Trophoblast cell (in vitro differentiated cells and primary cell): ENCODE measurements around the gene GALNT18.

Experiments used
- DNase-seq, 2 donors: peaks; one replicate each; pipeline ENCODE4 v3.0.0-alpha.2; 2016
- H2AFZ ChIP-seq: 2 replicates; pipeline ENCODE4 v1.6.1; 2013; ENCODE audit warnings: low read length, moderate library complexity, mild to moderate bottlenecking; ENCODE audit not compliant: insufficient read depth, poor library complexity
- H2AK5ac ChIP-seq: 2 replicates; pipeline ENCODE4 v1.6.1; 2013; ENCODE audit warnings: mild to moderate bottlenecking, low read length
- H2BK120ac ChIP-seq: 2 replicates; pipeline ENCODE4 v1.6.1; 2013; ENCODE audit warnings: low read length, mild to moderate bottlenecking, moderate library complexity; ENCODE audit not compliant: insufficient read depth, poor library complexity
- H2BK12ac ChIP-seq: 2 replicates; pipeline ENCODE4 v1.6.1; 2013; ENCODE audit warnings: mild to moderate bottlenecking, low read length, moderate library complexity
- H2BK5ac ChIP-seq: 2 replicates; pipeline ENCODE4 v1.6.1; 2013; ENCODE audit warnings: low read length, low read depth, moderate library complexity, mild to moderate bottlenecking; ENCODE audit not compliant: poor library complexity
- H3K14ac ChIP-seq: 2 replicates; pipeline ENCODE4 v1.6.1; 2013; ENCODE audit warnings: mild to moderate bottlenecking, low read length
- H3K18ac ChIP-seq: 2 replicates; pipeline ENCODE4 v1.6.1; 2013; ENCODE audit warnings: mild to moderate bottlenecking, low read length
- H3K23ac ChIP-seq: 2 replicates; pipeline ENCODE4 v1.6.1; 2013; ENCODE audit warnings: low read length
- H3K27ac ChIP-seq: 2 replicates; pipeline ENCODE4 v1.5.1; 2013; ENCODE audit warnings: low read depth, mild to moderate bottlenecking, inconsistent platforms, low read length, moderate library complexity
- H3K27me3 ChIP-seq: 2 replicates; pipeline ENCODE4 v1.6.1; 2013; ENCODE audit warnings: inconsistent platforms, mild to moderate bottlenecking, low read length, moderate library complexity; ENCODE audit not compliant: insufficient read depth
- H3K36me3 ChIP-seq, 2 experiments: 1 replicate in 1 of 2; 2 replicates in 1 of 2; pipeline ENCODE4 v1.6.1; 2013; ENCODE audit warnings: low read length in 2 of 2, mild to moderate bottlenecking in 2 of 2, moderate library complexity in 1 of 2; ENCODE audit not compliant: insufficient read depth in 2 of 2, control insufficient read depth in 1 of 2
- H3K4ac ChIP-seq: 2 replicates; pipeline ENCODE4 v1.6.1; 2013; ENCODE audit warnings: low read depth, mild to moderate bottlenecking, low read length, moderate library complexity
- H3K4me1 ChIP-seq, 2 experiments: 1 replicate in 1 of 2; 2 replicates in 1 of 2; pipeline ENCODE4 v1.6.1; 2013; ENCODE audit warnings: low read length in 2 of 2, mild to moderate bottlenecking in 2 of 2, moderate library complexity in 1 of 2; ENCODE audit not compliant: insufficient read depth in 2 of 2, control insufficient read depth in 1 of 2
- H3K4me2 ChIP-seq: 2 replicates; pipeline ENCODE4 v1.6.1; 2013; ENCODE audit warnings: inconsistent platforms, mild to moderate bottlenecking, low read length, moderate library complexity
- H3K4me3 ChIP-seq: 2 replicates; pipeline ENCODE4 v1.5.1; 2013; ENCODE audit warnings: mild to moderate bottlenecking, low read depth, low read length, inconsistent platforms
- H3K79me1 ChIP-seq: one replicate; pipeline ENCODE4 v1.6.1; 2013; ENCODE audit warnings: low read length
- H3K79me2 ChIP-seq: 2 replicates; pipeline ENCODE4 v1.6.1; 2013; ENCODE audit warnings: low read length, mild to moderate bottlenecking; ENCODE audit not compliant: control insufficient read depth, insufficient read depth, poor library complexity
- H3K9ac ChIP-seq: 2 replicates; pipeline ENCODE4 v1.6.1; 2013; ENCODE audit warnings: mild to moderate bottlenecking, low read length
- H3K9me3 ChIP-seq: 2 replicates; pipeline ENCODE4 v1.6.1; 2013; ENCODE audit warnings: low read depth, mild to moderate bottlenecking, control low read depth, inconsistent platforms, low read length; ENCODE audit not compliant: insufficient read depth
- H4K12ac ChIP-seq: 2 replicates; pipeline ENCODE4 v1.6.1; 2013; ENCODE audit warnings: low read depth, mild to moderate bottlenecking, low read length, moderate library complexity
- H4K8ac ChIP-seq: 2 replicates; pipeline ENCODE4 v1.6.1; 2013; ENCODE audit warnings: low read depth, mild to moderate bottlenecking, low read length, moderate library complexity
- H4K91ac ChIP-seq: one replicate; pipeline ENCODE4 v1.6.1; 2013; ENCODE audit warnings: low read depth, mild to moderate bottlenecking, low read length, moderate library complexity
- WGBS: extraction: QIAGEN DNeasy Blood & Tissue Kit; methylation state at CpG from one replicate; pipeline ENCODE4 v1.1.7; 2013; ENCODE audit warnings: missing lambda C conversion rate; ENCODE audit not compliant: insufficient read length, insufficient coverage; ENCODE audit errors: extremely low coverage; 5-methylcytosine and 5-hydroxymethylcytosine counted together

The GALNT18 gene

GRCh38 chr11:11267312-11267711, 354.5 kb downstream of the GALNT18 start:
- H3K4ac ChIP-seq: no peak overlapping the region
- H3K79me1 ChIP-seq: no peaks in the 10 kb centered on the region
- H2AFZ ChIP-seq: no peak overlapping the region
- DNase-seq: no peak
- H4K8ac ChIP-seq: no peak overlapping the region
- no peak overlapping the region for H3K23ac ChIP-seq
- no peak overlapping the region for H2BK5ac ChIP-seq
- no peak overlapping the region for H4K12ac ChIP-seq
- no peak overlapping the region for H2BK120ac ChIP-seq
- H3K36me3 ChIP-seq: no peaks in the 10 kb centered on the region
- no peaks in the 10 kb centered on the region for H3K9me3 ChIP-seq
- H3K18ac ChIP-seq: no peak overlapping the region
- H3K4me3 ChIP-seq: no peak overlapping the region
- no peak overlapping the region for H2AK5ac ChIP-seq
- H3K9ac ChIP-seq: no peak overlapping the region
- no peak overlapping the region for H2BK12ac ChIP-seq
- no peaks in the 10 kb centered on the region for H3K27me3 ChIP-seq
- no peak overlapping the region for H4K91ac ChIP-seq
- H3K4me1 ChIP-seq: peaks cover 6 to 9% of the 10 kb centered on the region in 2 experiments
- no peak overlapping the region for H3K14ac ChIP-seq
- no peak overlapping the region for H3K27ac ChIP-seq
- H3K4me2 ChIP-seq: no peak overlapping the region
- no peaks in the 10 kb centered on the region for H3K79me2 ChIP-seq

GRCh38 chr11:11265994-11266606, 355.7 kb downstream of the GALNT18 start:
- Histone ChIP-seq H2BK12ac (no peak overlapping the region), H2AFZ (no peak overlapping the region), H3K27me3 (no peaks in the 10 kb centered on the region), H3K36me3 (no peaks in the 10 kb centered on the region), H2BK120ac (no peak overlapping the region), H4K12ac (no peak overlapping the region), H3K4me2 (no peak overlapping the region), H3K9me3 (no peaks in the 10 kb centered on the region), H3K27ac (no peak overlapping the region), H3K4ac (no peak overlapping the region), H2AK5ac (no peak overlapping the region), H3K18ac (no peak overlapping the region), H3K79me1 (no peaks in the 10 kb centered on the region), H3K4me1 (peaks cover 6 to 9% of the 10 kb centered on the region in 2 experiments), H4K91ac (no peak overlapping the region), H2BK5ac (no peak overlapping the region), H3K9ac (no peak overlapping the region), H4K8ac (no peak overlapping the region), H3K23ac (no peak overlapping the region), H3K79me2 (no peaks in the 10 kb centered on the region), H3K14ac (no peak overlapping the region), H3K4me3 (no peak overlapping the region)
- WGBS: no CpG with 5 or more reads among the region's 8 CpGs
- DNase-seq: peak; percentile 51 to 83

GRCh38 chr11:11265320-11265719, 356.5 kb downstream of the GALNT18 start:
- no CpG with 5 or more reads among the region's 3 CpGs for WGBS
- no peak overlapping the region for H4K8ac ChIP-seq
- H3K4ac ChIP-seq: no peak overlapping the region
- no peak overlapping the region for H2BK12ac ChIP-seq
- no peak overlapping the region for H4K91ac ChIP-seq
- H3K14ac ChIP-seq: no peak overlapping the region
- H2AFZ ChIP-seq: no peak overlapping the region
- no peaks in the 10 kb centered on the region for H3K27me3 ChIP-seq
- no peak overlapping the region for H2BK120ac ChIP-seq
- no peaks in the 10 kb centered on the region for H3K36me3 ChIP-seq
- H3K4me1 ChIP-seq: peaks cover 6 to 9% of the 10 kb centered on the region in 2 experiments
- no peak overlapping the region for H2BK5ac ChIP-seq
- H3K9me3 ChIP-seq: no peaks in the 10 kb centered on the region
- H3K79me2 ChIP-seq: no peaks in the 10 kb centered on the region
- no peak overlapping the region for H3K23ac ChIP-seq
- H3K4me2 ChIP-seq: no peak overlapping the region
- H3K27ac ChIP-seq: no peak overlapping the region
- H2AK5ac ChIP-seq: no peak overlapping the region
- H3K79me1 ChIP-seq: no peaks in the 10 kb centered on the region
- peak; percentile 72 to 86 for DNase-seq
- no peak overlapping the region for H3K9ac ChIP-seq
- no peak overlapping the region for H4K12ac ChIP-seq
- H3K4me3 ChIP-seq: no peak overlapping the region
- no peak overlapping the region for H3K18ac ChIP-seq

- H3K4me1 ChIP-seq: peaks cover 6 to 9% of the 10 kb centered on the region in 2 experiments
- H4K12ac ChIP-seq: no peak overlapping the region
- H2BK5ac ChIP-seq: no peak overlapping the region
- H4K8ac ChIP-seq: no peak overlapping the region
- DNase-seq: no peak
- no peaks in the 10 kb centered on the region for H3K9me3 ChIP-seq
- H3K79me2 ChIP-seq: no peaks in the 10 kb centered on the region
- no peak overlapping the region for H3K4ac ChIP-seq
- H2BK12ac ChIP-seq: no peak overlapping the region
- H3K23ac ChIP-seq: no peak overlapping the region
- no peaks in the 10 kb centered on the region for H3K36me3 ChIP-seq
- H3K9ac ChIP-seq: no peak overlapping the region
- no peak overlapping the region for H3K27ac ChIP-seq
- H2AFZ ChIP-seq: no peak overlapping the region
- no peak overlapping the region for H2BK120ac ChIP-seq
- no peak overlapping the region for H4K91ac ChIP-seq
- no peak overlapping the region for H3K4me2 ChIP-seq
- H2AK5ac ChIP-seq: no peak overlapping the region
- no CpG with 5 or more reads among the region's 8 CpGs for WGBS
- peak overlapping the region; percentile 56 for H3K4me3 ChIP-seq
- no peak overlapping the region for H3K14ac ChIP-seq
- H3K18ac ChIP-seq: no peak overlapping the region
- no peaks in the 10 kb centered on the region for H3K27me3 ChIP-seq
- H3K79me1 ChIP-seq: no peaks in the 10 kb centered on the region
These were observed 358.4 kb downstream of the GALNT18 start for GRCh38 chr11:11263238-11264005.
